HCT116 (cell line): ENCODE data around the gene SLC2A14.
"Not testable (repeated sequence)": the region's sequence is repeated elsewhere in the genome, so short reads cannot be mapped to it uniquely, and the experiment has no call there.

Experiments
- EZH2 ChIP-seq: fragments of 200-600 bp; sonication (generic); IDR thresholded peaks from 2 replicates; pipeline ENCODE4 v1.6.1; 2017; ENCODE audit warnings: antibody characterized with exemption, mixed run types
- TF ChIP-seq, protein P1 (sequence below), 3 experiments: fragments of 200-600 bp in 1 of 3; sonication (generic) in 1 of 3; IDR thresholded peaks in 2 of 3; conservative IDR thresholded peaks in 1 of 3; 2 replicates each; pipeline ENCODE4 v1.5.1; 2012 to 2017; ENCODE audit warnings: low read depth in 2 of 3, low read length in 2 of 3, antibody characterized with exemption in 1 of 3, borderline replicate concordance in 1 of 3, control low read depth in 1 of 3, mild to moderate bottlenecking in 1 of 3, mixed read lengths in 1 of 3, mixed run types in 1 of 3, moderate library complexity in 1 of 3; ENCODE audit not compliant: insufficient read depth in 1 of 3

DNA sequence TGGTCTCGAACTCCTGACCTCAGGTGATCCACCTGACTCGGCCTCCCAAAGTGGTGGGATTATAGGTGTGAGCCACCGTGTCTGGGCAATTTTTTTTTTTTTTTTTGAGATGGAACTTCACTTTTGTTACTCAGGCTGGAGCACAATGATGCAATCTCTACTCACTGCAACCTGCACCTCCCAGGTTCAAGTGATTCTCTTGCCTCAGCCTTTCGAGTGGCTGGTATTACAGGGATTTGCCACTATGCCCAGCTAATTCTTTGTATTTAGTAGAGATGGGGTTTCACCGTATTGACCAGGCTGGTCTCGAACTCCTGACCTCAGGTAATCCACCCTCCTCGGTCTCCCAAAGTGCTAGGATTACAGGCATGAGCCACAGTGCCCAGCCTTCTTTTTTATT is 75.4 kb downstream of the SLC2A14 start:
- TF ChIP-seq EZH2: not testable (repeated sequence)
- TF ChIP-seq, protein P1, sequence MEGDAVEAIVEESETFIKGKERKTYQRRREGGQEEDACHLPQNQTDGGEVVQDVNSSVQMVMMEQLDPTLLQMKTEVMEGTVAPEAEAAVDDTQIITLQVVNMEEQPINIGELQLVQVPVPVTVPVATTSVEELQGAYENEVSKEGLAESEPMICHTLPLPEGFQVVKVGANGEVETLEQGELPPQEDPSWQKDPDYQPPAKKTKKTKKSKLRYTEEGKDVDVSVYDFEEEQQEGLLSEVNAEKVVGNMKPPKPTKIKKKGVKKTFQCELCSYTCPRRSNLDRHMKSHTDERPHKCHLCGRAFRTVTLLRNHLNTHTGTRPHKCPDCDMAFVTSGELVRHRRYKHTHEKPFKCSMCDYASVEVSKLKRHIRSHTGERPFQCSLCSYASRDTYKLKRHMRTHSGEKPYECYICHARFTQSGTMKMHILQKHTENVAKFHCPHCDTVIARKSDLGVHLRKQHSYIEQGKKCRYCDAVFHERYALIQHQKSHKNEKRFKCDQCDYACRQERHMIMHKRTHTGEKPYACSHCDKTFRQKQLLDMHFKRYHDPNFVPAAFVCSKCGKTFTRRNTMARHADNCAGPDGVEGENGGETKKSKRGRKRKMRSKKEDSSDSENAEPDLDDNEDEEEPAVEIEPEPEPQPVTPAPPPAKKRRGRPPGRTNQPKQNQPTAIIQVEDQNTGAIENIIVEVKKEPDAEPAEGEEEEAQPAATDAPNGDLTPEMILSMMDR (IDR thresholded peaks at IDR 0.05 in 2 of 3, conservative IDR thresholded peaks at IDR 0.05 in 1 of 3; ENCODE audit: borderline replicate concordance in 1 of 3, insufficient read depth in 1 of 3, low read depth in 2 of 3, low read length in 2 of 3): not testable (repeated sequence)
